ENCODE results near the gene OSBPL2. TPM values are rescaled to one million over a fixed set of nuclear protein-coding genes. Genes with fewer than 3 reads are reported as not detected.

OSBPL2 gene
- total RNA-seq, 2 donors from 2014 or later = 46.7 to 50.3 TPM

- TF ChIP-seq CTCF (conservative IDR thresholded peaks at IDR 0.05) = no peak
- Mint-ChIP-seq H3K27me3 (ENCODE audit: insufficient read depth) (no peaks in the 10 kb centered on the region), H3K27ac (no peak overlapping the region), H3K4me3 (no peak overlapping the region), H3K9me3 (peaks cover 6% of the 10 kb centered on the region), H3K36me3 (ENCODE audit: low read depth) (peaks cover 67% of the 10 kb centered on the region), H3K4me1 (no peaks in the 10 kb centered on the region)
- peaks cover 4% of the 10 kb centered on the region for H3K9me3 ChIP-seq (ENCODE audit: control insufficient read depth, low read length)
- peaks cover 81% of the 10 kb centered on the region for H3K36me3 ChIP-seq (ENCODE audit: control insufficient read depth, insufficient read depth, low read length)
- no peak overlapping the region for H3K9ac ChIP-seq (ENCODE audit: extremely low read depth, low read length, poor library complexity, severe bottlenecking)
- no peak overlapping the region for H3K4me3 ChIP-seq (ENCODE audit: low read length)
- no peaks in the 10 kb centered on the region for H3K27me3 ChIP-seq (ENCODE audit: control insufficient read depth, insufficient read depth, low read length, poor library complexity, severe bottlenecking)
- WGBS, 2 experiments (ENCODE audit: insufficient coverage in 1 of 2, insufficient read length in 1 of 2) = 95 to 98% methylated on average over 3 of the region's 5 CpGs
- H3K27ac ChIP-seq (ENCODE audit: low read depth, low read length) = no peak overlapping the region
- no peaks in the 10 kb centered on the region for H3K4me1 ChIP-seq (ENCODE audit: control insufficient read depth, insufficient read depth, low read length)
- DNase-seq = no peak
Observed at GRCh38 chr20:62344092-62344491, 105.8 kb downstream of the OSBPL2 start.

GRCh38 chr20:62344782-62345181 is 106.5 kb downstream of the OSBPL2 start:
- H3K27me3 Mint-ChIP-seq (ENCODE audit: insufficient read depth) = no peaks in the 10 kb centered on the region
- H3K4me1 Mint-ChIP-seq = no peaks in the 10 kb centered on the region
- H3K27ac ChIP-seq (ENCODE audit: low read depth, low read length) = no peak overlapping the region
- H3K4me3 ChIP-seq (ENCODE audit: low read length) = no peak overlapping the region
- peaks cover 67% of the 10 kb centered on the region for H3K36me3 Mint-ChIP-seq (ENCODE audit: low read depth)
- H3K9me3 Mint-ChIP-seq = peaks cover 11% of the 10 kb centered on the region
- no peaks in the 10 kb centered on the region for H3K27me3 ChIP-seq (ENCODE audit: control insufficient read depth, insufficient read depth, low read length, poor library complexity, severe bottlenecking)
- no peak overlapping the region for H3K9ac ChIP-seq (ENCODE audit: extremely low read depth, low read length, poor library complexity, severe bottlenecking)
- no peak for TF ChIP-seq CTCF (conservative IDR thresholded peaks at IDR 0.05)
- H3K4me3 Mint-ChIP-seq = no peak overlapping the region
- peaks cover 4% of the 10 kb centered on the region for H3K9me3 ChIP-seq (ENCODE audit: control insufficient read depth, low read length)
- WGBS, 2 experiments (ENCODE audit: insufficient coverage in 1 of 2, insufficient read length in 1 of 2) = 96 to 97% methylated on average over 5 to 10 of the region's 10 CpGs
- H3K36me3 ChIP-seq (ENCODE audit: control insufficient read depth, insufficient read depth, low read length) = peaks cover 78% of the 10 kb centered on the region
- no peaks in the 10 kb centered on the region for H3K4me1 ChIP-seq (ENCODE audit: control insufficient read depth, insufficient read depth, low read length)
- no peak overlapping the region for H3K27ac Mint-ChIP-seq
- no peak for DNase-seq

Small RNAs within 50 kb of the gene (microRNA-seq; reads per million reads assigned to microRNA genes)
- not detected for gene MIR4758 (ENCODE audit: borderline microRNAs expressed)

Other genes starting within 250 kb of the OSBPL2 start
- gene TAF4, start 172.6 kb upstream of the OSBPL2 start, total RNA-seq = 10 to 100 TPM; 25.5 to 39.9 TPM
- gene LSM14B, start 116.0 kb upstream of the OSBPL2 start, total RNA-seq = 10 to 100 TPM; 89.1 to 91.1 TPM
- 100 to 1,000 TPM; 279 to 280 TPM for gene PSMA7, start 95.1 kb upstream of the OSBPL2 start, total RNA-seq
- gene SS18L1, start 94.8 kb upstream of the OSBPL2 start, total RNA-seq = 10 to 100 TPM; 23.2 to 28.8 TPM
- gene MTG2, start 55.5 kb upstream of the OSBPL2 start, total RNA-seq = 10 to 100 TPM; 28.2 to 29.6 TPM
- gene HRH3, start 18.2 kb upstream of the OSBPL2 start, total RNA-seq = under 1 TPM in 1 of 2 donors, not detected in 1; 0.44 TPM
- 100 to 1,000 TPM; 105 to 106 TPM for gene ADRM1, start 64.5 kb downstream of the OSBPL2 start, total RNA-seq
- 100 to 1,000 TPM; 315 to 369 TPM for gene LAMA5, start 128.8 kb downstream of the OSBPL2 start, total RNA-seq
- 1,000 to 10,000 TPM; 1,288 to 1,382 TPM for gene RPS21, start 148.6 kb downstream of the OSBPL2 start, total RNA-seq
- gene CABLES2, start 168.8 kb downstream of the OSBPL2 start, total RNA-seq = 10 to 100 TPM; 10.4 to 15.6 TPM
- gene RBBP8NL, start 189.0 kb downstream of the OSBPL2 start, total RNA-seq = under 1 TPM in 1 of 2 donors, not detected in 1; 0.40 TPM
- gene GATA5, start 237.5 kb downstream of the OSBPL2 start, total RNA-seq = 1 to 10 TPM; 2.5 to 6.7 TPM